ENCODE results near the gene LGALS3. TPM values are rescaled to one million over a fixed set of nuclear protein-coding genes. Genes with fewer than 3 reads are reported as not detected.

The LGALS3 gene
- total RNA-seq, 6 experiments from 2014 or later, result 3.1 to 21.6 (median 12.3) TPM

DNA sequence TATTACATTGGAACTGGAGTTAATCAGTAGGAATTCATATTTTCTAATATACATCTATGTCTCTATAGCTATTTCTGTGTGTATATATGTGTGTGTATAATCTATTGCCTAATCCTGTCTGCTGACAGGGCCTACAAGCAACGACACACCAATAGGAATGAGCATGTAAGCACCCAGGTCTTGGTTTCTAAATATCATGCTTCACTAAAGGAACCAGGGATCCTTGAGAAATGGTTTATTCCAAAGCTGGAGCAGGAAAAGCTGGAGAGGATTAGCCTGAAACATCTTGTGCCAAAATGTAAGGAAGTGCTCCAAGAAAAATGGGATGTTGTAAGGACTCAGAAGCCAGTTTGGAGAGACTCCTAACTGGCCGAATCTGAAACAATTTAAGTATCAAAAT lies 29.3 kb upstream of the LGALS3 start:
- intact Hi-C loops (cut with DNase I), result loop anchor here in 1 of 2 donors (10.0 kb wide), 1 partner anchor 55 kb away; no protein-coding TSS in a partner anchor
- H3K27ac ChIP-seq, result no peak overlapping the region

DNA sequence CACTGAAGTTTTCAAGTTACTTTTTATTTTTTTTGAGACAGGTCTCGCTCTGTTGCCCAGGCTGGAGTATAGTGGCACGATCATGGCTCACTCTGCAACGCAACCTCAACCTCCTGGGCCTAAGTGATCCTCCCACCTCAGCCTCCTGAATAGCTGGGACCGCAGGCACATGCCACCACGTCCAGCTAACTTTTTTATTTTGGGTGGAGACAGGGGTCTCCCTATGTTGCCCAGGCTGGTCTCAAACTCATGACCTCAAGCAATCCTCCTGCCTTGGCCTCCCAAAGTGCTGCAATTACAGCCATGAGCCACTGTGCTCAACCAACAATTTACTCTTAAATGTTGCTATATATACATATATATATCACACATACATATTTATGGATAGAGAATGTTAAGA lies 27.4 kb upstream of the LGALS3 start:
- H3K4me1 ChIP-seq, result peaks cover 0 to 11% (median 3%) of the 10 kb centered on the region in 4 donors
- TF ChIP-seq, protein P1, sequence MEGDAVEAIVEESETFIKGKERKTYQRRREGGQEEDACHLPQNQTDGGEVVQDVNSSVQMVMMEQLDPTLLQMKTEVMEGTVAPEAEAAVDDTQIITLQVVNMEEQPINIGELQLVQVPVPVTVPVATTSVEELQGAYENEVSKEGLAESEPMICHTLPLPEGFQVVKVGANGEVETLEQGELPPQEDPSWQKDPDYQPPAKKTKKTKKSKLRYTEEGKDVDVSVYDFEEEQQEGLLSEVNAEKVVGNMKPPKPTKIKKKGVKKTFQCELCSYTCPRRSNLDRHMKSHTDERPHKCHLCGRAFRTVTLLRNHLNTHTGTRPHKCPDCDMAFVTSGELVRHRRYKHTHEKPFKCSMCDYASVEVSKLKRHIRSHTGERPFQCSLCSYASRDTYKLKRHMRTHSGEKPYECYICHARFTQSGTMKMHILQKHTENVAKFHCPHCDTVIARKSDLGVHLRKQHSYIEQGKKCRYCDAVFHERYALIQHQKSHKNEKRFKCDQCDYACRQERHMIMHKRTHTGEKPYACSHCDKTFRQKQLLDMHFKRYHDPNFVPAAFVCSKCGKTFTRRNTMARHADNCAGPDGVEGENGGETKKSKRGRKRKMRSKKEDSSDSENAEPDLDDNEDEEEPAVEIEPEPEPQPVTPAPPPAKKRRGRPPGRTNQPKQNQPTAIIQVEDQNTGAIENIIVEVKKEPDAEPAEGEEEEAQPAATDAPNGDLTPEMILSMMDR (IDR thresholded peaks at IDR 0.05), result no peak
- TF ChIP-seq POLR2A (IDR thresholded peaks at IDR 0.05), result no peak
- no peaks in the 10 kb centered on the region for H3K36me3 ChIP-seq
- ATAC-seq, result no peak
- no peak for DNase-seq
- intact Hi-C loops (cut with DNase I), result no loop called here
- 80% methylated on average over 1 of the region's 5 CpGs for WGBS (ENCODE audit: insufficient coverage, low coverage, low lambda C conversion rate, missing lambda C conversion rate)
- H3K4me3 ChIP-seq, result no peak overlapping the region
- peak overlapping the region; percentile 13 to 47 (median 36) for H3K27ac ChIP-seq
- H3K9me3 ChIP-seq, result peaks cover 0 to 3% (median 0%) of the 10 kb centered on the region in 4 donors
- H3K27me3 ChIP-seq, result no peaks in the 10 kb centered on the region

More for the DNA sequence above, 29.3 kb upstream of the LGALS3 start:
- no peak for DNase-seq
- Histone ChIP-seq H3K36me3 (no peaks in the 10 kb centered on the region), H3K27me3 (no peaks in the 10 kb centered on the region), H3K9me3 (no peaks in the 10 kb centered on the region), H3K4me3 (no peak overlapping the region), H3K4me1 (peaks cover 0 to 11% (median 3%) of the 10 kb centered on the region in 4 donors)
- WGBS (ENCODE audit: insufficient coverage, low coverage, low lambda C conversion rate, missing lambda C conversion rate), result 74% methylated on average over 2 of the region's 2 CpGs
- no peak for ATAC-seq
- TF ChIP-seq, protein P1 (IDR thresholded peaks at IDR 0.05), result no peak
- no peak for TF ChIP-seq POLR2A (IDR thresholded peaks at IDR 0.05)

DNA sequence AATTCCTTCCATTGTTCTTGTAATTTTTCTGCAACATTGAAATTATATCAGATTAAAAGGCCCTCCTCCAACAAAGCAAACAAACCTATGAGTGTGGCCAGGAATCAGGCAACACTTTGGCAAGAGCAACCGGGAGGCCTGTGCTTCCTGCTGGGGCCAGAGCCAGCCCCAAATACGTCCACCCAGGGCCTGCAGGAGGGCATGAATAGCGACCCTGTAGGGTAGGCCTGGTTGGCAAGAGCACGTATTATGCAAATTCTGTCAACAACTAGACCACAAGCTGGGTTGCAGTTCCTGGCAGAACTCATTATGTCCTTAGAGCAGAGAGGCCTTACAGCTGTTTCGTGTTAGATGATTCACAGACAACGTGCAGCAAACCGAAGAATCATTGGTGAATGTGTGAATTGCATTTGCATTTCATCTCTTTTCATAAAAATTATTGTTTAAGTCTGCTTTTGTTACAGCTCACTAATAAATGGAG lies 26.9 kb upstream of the LGALS3 start:
- intact Hi-C loops (cut with DNase I), result no loop called here
- Histone ChIP-seq H3K27ac (peak overlapping the region; percentile 13 to 52 (median 47)), H3K9me3 (peaks cover 0 to 3% (median 0%) of the 10 kb centered on the region in 4 donors), H3K4me1 (peaks cover 0 to 11% (median 3%) of the 10 kb centered on the region in 4 donors), H3K4me3 (no peak overlapping the region), H3K27me3 (no peaks in the 10 kb centered on the region), H3K36me3 (no peaks in the 10 kb centered on the region)
- ATAC-seq (peak; percentile 91 to 94 (median 93)), DNase-seq (peak; percentile 78 to 79 (median 79))
- 5% methylated on average over 6 of the region's 7 CpGs for WGBS (ENCODE audit: insufficient coverage, low coverage, low lambda C conversion rate, missing lambda C conversion rate)
- TF ChIP-seq, protein P1 (IDR thresholded peaks at IDR 0.05), result no peak
- peak; percentile 14 for TF ChIP-seq POLR2A (IDR thresholded peaks at IDR 0.05)

DNA sequence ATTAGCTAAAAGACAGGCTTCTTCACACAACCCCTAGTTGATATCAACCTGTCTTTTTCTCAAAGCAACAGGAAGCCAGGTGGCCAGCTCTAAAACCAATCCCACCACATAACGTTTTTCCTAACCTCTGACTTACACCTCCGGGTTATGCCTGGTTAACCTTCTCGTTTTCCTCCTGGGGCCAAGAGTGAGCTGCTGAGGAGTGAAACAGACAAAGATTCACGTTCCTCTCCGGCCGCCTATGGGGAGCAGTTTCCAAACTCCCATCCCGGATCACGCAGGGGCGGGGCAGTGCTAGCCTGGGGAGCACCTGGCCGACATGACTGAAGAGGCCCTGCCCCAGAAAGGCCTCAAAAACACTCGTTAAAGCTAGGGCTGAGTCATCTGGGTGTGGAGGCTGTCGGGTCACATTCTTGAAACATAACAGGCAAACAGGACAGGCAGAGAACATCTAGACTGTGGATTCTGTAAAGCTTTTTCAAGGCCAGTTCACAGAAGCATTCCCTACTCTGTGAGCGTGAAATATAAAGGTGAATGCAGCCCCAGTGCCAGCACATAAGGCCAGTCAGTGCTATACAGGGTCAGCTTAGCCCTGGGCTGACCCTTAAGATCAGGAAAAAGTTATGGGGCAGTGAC lies 25.9 kb upstream of the LGALS3 start:
- ATAC-seq, result peak; percentile 5 to 53 (median 40)
- Histone ChIP-seq H3K27me3 (no peaks in the 10 kb centered on the region), H3K4me3 (no peak overlapping the region), H3K27ac (peak overlapping the region; percentile 11 to 52 (median 47)), H3K9me3 (peaks cover 0 to 3% (median 0%) of the 10 kb centered on the region in 4 donors), H3K4me1 (peaks cover 0 to 11% (median 3%) of the 10 kb centered on the region in 4 donors), H3K36me3 (no peaks in the 10 kb centered on the region)
- peak in 1 of 3 donors; percentile 38 for DNase-seq
- TF ChIP-seq, protein P1 (IDR thresholded peaks at IDR 0.05), result no peak
- no peak for TF ChIP-seq POLR2A (IDR thresholded peaks at IDR 0.05)
- intact Hi-C loops (cut with DNase I), result no loop called here
- whole genome bisulfite sequencing (ENCODE audit: insufficient coverage, low coverage, low lambda C conversion rate, missing lambda C conversion rate), result 60% methylated on average over 10 of the region's 13 CpGs
